Skin of body (tissue), 2 donors: ENCODE results near the gene TEPSIN. TPM values are rescaled to one million over a fixed set of nuclear protein-coding genes. Genes with fewer than 3 reads are reported as not detected.

ENCODE experiments used
- DNase-seq: peaks from one replicate; lab custom pipeline; 2025; lab: John Stamatoyannopoulos, UW
- total RNA-seq: library from RNA; depleted of rRNA; stranded (reverse); fragments of >200 nt; gene quantifications from one replicate; pipeline ENCODE4 v1.2.3, GENCODE V29; 2014

The TEPSIN gene
- total RNA-seq, 1 donor from 2014 or later: 9.7 TPM

DNA sequence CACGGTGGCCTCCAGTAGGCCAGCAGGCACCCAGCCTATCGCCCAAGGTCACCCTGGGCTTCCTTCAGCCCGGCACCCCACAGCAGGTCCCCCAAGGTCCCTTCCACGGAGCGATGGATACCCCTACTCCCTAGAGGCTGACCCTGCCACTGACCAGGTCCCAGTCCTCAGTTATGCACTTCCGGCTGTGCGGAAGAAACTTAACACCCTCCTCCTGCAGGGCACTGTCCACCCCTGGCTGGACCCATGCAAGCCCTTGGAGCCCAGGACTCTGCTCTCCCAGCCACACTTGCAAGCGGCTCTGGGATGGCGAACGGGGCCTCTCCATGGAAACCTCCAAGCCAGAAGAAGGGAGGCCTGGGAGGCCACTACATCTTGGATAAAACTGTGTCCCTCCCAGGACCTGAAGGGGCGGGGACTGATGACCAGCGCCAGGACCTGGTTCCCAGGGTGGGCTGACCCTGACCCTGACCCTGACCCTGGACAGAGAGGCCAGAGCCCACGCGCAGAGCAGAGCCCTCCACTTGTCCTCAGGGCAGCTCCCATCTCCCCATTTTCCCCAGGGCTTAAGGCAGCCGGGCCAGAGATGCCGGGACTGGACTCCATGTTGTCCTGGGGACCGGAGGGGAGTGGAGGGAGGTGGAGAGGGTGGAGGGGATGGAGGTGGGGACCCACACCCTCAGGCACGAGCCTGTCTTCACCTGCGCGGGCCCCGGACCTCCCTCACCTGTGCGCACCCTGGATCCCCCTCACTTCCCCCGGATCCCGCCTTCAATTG is 16.8 kb downstream of the TEPSIN start:
- DNase-seq: no peak

DNA sequence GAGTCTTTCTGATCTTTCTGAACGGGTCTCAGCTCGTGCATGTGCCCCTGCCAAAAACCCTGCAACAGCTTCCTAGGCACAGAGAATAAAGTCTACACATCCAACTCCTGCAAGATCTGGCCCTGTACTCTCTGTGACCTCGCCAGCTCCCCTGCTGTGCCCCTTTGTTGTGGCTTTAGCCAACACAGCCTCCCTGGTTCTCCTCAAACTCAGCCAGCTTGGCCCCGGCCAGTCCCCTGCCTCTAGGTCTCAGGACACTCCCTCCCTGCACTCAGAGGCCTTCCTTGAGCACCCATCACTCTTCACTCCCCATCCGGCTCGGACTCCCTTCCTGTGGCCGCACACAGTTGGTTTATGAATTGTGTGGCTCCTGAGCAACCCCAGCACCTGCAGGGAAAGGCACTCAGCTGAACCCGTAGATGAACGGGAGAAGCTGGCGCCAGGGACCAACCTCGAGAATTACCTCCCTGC is 17.4 kb downstream of the TEPSIN start:
- no peak for DNase-seq

DNA sequence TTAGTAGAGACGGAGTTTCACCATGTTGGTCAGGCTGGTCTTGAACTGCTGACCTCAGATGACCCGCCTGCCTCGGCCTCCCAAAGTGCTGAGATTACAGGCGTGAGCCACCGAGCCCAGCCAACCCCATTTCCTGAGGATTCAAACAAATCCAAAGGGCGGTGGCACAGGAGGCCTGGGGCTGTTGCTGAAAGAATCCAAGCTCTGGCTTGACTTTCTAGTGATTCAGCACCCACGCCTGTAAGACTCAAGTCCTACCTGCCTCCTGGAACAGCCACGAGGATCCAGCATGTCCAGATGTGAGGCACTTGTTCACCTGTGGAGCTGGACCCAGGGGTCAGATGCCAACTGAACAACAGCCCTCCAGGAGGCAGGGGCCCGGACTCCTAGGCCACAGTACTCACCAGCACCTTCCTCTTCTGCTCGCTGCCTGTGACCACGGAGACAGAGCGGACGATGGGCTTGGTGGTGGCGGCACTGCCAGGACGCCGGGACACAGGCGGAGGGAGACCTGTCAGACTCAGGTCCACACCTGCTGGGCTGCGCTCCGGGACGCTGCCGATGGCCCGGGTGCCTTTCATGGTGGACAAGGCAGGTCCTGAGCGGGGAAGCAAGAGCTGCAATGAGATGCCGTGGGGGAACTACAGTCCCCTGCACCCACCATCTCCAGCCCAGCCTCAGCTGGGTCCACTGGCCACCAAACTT is 19.2 kb downstream of the TEPSIN start:
- no peak for DNase-seq

DNA sequence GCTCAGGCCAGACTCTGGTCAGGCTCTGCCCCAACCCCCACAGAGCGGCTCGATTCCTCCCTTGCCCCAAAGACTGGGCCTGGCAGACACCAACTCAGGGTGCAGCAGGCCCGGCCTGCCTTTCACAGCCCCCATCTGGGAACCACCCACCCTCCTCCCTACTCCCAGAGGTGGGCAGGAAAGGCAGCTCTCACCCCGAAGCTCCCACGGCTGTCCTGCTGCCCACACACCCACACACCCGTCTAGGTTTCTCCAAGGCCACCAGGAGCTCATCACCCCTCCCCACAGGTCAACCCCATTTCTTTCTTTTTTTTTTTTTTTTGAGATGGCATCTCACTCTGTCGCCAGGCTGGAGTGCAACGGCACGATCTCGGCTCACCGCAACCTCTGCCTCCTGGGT is 19.9 kb downstream of the TEPSIN start:
- no peak for DNase-seq

DNA sequence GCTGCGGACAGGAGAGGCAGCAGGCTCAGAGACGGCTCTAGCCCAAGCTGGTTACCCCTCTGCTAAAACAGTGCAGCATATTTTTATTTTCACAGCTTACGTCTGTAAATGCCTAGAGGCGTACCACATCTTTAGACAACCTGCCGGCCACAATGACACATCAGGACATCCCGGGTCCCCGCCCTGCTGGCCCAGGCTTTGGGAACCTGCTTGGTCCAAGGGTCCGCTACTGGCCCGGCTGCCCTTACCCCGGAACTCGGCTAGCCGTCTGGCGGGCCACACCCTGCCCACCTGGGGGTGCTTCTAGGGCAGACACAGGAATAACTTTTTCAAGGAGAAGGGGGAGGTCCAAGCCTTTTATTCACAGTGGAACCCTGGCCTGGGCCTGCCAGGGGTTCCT is 20.4 kb downstream of the TEPSIN start:
- DNase-seq: no peak

DNA sequence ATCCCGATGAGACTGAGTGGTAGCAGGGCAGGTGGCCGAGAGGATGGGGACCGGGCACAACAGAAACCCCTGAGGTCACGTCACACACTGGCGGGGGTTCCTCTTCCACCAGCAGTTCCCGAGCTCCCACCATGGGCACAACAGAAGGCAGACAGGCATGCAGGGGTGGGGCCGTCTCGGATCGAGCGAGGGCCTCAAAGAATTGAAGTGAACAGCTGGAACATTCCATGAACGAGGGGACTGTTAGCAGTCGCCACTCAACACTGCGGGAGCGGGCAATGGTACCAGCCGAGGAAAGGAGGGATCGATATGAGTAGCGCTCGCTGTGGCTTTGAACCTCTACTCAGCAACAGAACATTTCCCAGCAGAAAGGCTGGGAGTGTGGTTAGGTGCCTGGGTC is 21.4 kb downstream of the TEPSIN start:
- no peak for DNase-seq

DNA sequence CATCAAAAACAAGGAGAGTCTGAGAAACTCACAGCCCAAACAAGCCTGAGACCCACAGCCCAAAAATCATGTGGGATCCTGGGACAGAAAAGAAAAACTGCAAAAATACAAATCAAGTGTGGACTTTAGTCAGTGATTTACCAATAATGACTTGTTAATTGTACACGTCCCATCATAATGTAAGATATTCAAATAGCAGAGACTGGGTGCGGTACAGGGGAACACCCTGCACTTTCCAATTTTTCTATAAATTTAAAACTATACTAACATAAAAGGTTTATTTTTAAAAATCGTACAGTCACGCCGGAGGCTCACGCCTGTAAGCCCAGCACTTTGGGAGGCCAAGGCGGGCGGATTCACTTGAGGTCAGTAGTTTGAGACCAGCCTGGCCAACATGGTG is 24.9 kb downstream of the TEPSIN start:
- DNase-seq: no peak

DNA sequence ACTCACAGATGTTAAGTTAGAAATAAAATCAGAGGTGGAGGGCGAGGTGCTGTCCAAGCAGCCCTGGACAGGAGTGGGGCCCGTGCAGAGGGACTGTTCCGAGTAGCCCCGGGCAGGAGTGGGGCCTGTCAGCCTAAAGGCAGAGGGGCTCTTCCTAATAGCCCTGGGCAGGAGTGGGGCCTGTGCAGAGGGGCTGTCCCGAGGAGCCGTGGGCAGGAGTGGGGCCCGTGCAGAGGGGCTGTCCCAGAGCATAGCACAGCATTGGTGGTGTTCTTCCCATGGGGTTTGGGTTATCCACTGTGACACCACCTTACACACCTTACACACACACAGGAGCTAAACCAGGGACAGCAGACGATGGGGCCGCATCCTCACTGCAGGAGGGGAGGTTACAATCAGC is 26.5 kb downstream of the TEPSIN start:
- no peak for DNase-seq

DNA sequence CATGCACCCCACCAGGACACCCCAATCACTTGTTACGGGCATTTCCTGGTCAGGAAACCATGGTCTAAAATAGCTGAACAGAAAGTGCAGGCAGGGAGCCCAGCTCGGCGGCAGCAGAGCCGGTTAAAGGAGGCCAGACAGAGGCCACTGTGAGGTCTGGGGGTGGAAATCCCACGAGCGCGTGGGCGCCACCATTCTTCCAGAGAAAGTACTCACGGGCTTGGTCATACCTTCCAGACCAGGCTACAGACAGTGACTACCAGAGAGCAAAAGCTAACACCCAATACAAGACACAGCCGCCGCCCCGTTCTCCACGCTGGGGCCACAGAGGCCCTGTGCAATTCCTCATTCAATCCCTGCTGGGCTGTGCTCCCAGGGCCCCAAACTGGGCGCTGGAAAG is 28.0 kb downstream of the TEPSIN start:
- DNase-seq: no peak

DNA sequence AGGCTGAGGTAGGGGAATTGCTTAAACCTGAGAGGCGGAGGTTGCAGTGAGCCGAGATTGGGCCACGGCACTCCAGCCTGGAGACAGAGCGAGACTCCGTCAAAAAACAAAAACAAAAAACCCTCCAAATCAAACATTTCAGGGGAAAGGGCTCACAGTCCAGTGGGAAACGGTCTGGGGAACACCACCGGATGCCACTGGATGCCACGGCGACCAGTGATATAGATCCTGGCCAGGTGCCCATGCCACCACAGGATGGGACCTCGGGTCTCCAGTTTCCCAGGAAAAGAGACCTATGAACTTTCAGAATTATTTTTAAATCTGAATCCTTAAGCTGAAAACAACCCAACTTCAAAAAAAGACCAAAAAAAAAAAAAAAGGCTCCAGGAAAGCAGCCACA is 28.4 kb downstream of the TEPSIN start:
- DNase-seq: no peak

DNA sequence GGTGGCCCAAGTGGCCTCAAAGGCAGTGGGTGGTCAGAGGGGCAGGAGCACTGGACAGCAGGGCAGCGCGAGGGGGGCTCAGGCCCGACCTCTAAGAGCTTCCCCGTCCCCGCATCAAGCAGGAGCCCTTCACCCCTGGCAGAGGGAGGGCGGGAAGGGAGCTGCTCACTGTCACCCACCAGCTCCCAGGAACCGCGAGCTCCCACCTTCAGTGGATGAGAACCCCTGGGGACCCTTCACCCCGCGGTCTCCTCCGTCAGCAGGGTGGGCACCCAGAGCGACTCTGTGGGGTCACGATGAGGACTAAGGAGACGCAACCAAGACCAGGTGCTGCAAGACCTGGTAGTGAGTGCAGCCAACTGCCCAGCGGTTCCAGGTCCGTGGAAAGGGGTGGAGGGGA is 29.7 kb downstream of the TEPSIN start:
- no peak for DNase-seq

DNA sequence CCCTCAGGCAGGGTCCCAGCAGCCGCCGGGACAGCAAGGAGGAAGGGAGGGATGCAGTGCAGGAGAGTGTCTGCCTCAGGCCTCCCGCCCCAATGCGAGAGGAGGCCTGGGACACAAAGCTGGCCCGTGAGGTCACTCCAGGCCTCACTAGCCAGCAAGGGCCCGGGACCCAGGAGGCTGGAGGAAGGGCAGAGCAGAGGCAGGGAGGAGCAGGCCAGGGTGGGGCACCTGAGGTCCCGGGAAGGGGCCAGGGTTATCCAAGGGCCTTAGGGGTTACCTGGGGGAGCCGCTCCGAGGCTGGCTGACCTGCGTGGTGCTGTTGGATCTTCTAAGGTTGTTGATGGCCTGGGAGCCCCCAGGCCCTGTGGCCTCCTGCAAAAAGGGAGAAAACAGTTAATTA is 30.2 kb downstream of the TEPSIN start:
- no peak for DNase-seq

DNA sequence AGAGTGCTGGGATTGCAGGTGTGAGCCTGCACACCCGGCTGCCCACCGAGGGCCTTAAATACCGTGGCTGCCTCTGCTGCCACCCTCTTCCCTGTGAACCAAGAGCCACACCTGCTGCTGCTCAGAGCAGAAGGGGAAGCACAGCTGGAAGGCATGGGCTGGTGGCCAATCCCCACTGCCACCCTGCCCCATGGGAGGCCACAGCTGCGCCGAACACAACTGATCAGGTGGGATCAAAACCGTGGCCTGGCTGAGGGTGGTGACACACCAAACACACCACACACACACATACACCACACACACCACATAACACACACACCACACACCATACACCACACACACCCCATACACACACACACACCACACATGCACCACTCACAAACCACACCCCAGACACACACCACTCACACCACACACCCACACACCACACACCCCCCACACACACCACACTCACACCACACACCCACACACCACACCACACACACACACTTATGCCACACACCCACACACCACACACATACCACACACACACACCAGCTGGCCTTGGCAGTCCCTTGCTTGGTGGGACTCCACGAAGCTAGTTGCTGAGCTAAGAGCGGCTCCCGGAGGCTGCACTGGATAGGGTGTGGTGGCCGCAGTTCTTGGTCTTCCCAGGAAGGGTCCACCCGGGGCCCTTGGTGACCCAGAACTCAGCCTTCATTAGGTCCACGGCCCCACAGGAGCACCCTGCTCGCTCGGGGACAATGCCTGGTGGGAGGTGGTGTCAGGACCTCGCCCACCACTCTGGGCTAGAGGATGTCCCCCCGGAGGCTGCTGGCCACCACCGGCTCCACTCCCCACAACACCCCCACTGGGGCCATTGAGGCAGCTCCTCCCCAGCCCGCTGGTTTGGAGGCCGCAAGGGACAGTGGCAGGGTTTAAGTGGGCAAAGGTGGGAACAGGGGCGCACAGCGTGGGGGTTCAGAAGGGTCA is 31.0 kb downstream of the TEPSIN start:
- DNase-seq: no peak

DNA sequence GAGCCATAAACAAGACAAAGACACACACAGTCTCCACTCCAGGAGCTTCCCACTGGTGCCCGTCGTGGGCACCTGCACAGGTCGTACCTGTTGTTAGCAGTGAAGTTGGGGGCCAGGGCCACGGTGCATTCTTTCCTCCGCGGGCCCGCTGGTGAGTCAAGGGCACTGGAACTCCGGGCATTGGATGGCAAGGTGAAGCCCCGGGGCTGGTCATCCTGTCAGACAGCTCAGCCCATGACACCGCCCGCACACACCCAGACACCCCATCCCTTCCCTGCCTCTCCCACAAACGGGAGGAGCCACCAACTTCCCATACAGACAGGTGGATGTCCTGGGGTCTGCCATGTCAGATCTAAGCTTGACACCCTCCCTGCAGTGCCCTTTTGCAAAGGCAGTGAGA is 32.2 kb downstream of the TEPSIN start:
- no peak for DNase-seq

DNA sequence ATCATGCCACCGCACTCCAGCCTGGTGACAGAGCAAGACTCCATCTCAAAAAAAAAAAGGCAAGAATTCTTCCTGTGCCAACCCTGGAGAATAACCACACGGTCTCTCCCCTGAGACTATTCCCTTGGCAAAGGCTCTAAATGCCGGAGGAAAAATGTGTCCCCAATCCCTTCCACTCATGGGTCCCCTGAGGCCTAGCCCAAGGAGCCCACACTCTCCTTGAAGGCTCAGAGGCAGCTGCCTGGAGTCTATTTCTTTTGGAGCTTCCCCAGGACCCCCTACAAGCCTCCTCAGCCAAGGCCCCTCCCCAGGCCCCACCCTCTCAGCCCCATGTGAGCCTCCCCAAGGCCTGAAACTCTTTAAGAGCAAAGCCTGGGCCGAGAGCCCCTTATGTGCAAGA is 32.7 kb downstream of the TEPSIN start:
- no peak for DNase-seq

DNA sequence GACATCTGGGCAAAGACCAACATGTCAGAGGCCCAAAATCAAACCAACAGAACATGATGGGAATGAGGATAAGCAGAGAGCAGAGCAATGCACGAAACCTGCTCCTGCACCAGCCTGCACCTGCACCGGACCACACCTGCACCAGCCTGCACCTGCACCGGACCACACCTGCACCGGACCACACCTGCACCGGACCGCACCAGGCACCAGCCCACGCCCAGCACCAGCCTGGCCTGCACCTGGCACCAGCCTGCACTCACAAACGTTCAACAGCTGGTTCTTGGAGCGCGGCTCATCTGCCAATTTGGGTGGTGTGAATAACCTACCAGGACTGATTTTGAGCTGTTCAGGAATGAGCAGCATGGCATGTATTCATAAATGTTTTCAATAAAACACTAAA is 34.3 kb downstream of the TEPSIN start:
- no peak for DNase-seq

DNA sequence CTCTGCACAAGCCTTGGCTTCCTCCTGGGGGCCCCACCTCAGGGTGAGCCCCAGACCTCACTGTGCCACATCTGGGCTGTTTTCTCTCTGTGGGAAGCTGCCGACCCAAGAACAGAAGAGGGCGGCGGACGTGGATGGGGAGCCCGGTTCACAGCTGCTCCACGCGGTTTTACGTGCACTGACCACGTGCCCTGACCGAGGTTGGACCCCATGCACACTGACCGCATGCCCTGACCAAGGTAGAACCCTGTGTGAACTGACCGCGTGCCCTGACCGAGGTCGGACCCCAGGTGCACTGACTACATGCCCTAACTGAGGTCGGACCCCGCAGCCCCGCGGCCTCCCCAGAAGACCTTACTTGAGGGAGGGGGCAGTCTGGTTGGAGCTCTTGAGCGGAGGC is 35.7 kb downstream of the TEPSIN start:
- no peak for DNase-seq

DNA sequence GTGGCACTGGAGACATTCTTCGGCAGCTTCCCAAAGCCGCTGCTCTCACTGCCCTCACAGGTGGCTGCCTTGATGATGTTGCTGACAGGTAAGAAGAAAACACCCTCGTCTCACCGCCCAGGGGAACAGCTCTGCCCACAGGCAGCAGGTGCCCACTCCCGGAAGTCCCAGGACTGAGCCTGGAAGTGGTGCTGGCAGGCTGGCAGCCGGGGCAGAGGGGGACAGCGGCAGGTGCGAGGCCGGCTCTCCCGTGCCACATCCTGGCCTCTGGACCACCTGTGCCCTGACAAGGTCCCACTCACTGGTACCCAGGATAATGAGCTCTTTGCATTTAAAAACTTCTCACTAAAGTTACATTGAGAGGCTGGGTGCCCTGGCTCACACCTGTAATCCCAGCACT is 36.5 kb downstream of the TEPSIN start:
- DNase-seq: no peak

DNA sequence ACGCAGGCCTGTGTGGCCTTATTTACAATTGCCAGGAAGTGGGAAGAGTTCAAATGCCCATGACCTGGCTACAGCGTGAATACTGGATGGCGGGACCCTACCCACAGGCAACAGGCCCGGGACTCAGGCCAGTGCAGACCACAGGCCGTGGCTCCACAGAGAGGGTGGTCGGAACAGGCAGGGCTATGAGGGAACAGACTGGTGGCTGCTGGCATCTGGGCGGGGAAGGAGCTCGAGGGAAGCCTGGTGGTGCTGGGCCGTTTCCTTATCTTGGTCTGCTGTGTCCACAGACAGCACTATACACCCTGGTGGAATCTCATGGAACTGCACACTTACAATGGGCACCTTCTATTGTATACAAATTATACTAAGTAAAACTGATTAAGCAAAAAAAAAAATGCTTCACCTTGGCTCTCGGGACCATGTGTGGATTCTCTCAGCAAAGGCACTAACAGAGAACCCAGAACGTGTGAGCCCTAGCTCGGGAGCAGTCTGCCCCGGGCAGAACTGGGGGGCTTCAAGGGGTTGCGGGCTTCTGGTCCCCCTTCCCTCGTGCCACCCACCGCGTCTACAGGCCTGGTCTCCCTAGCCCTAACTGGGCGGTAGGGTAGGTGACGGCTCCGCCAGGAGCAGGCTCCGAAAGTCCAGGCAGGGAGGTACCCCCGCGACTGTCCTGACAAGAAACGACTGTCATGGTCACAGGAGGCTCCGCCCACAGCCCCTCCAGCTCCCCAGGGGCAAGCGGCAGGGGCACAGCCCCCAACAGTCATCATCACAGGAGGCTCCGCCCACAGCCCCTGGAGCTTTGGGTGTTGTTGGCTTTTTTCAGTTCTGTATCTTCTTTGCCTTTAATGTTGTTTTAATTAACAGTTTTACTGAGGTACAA is 37.9 kb downstream of the TEPSIN start:
- DNase-seq: peak; percentile 13

DNA sequence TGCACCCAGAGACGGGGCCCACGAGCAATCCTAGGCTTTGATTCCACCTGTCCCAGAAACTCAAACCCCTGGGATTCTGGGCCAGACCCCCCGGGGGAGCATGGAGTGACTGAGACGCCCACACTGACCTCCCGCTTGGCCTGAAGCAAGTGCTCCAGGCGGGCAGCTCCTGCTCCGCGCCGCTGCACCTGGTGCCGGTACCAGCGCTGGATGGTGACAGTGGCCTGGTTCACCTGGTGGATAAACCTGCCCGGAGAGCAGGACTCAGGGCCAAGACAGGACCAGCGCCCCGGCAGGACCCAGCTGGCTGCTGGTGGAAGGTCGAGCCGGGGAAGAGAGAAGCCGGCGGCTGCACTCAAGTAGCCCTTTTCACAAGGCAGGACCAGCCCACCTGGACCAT is 38.7 kb downstream of the TEPSIN start:
- DNase-seq: no peak

DNA sequence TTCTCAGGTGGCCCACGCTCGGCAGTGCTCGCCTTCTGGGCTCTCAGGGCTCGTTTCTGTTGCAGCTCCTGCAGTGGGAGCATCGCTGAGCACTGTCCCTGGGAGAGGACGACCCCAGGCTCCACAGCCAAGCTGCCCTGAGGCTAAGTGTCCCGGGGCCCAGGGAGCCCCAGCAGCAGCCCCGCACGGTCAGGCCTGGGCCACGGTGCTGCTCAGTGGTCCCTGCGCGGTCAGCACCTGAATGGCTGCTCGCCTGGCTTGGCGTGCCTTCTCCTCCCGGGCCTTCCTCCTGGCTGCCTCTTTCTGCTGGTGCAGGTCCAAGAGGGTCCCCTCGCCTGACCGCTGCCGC is 39.4 kb downstream of the TEPSIN start:
- no peak for DNase-seq
